ENCODE data around the gene LGMN.
"Not testable (repeated sequence)": the region's sequence is repeated elsewhere in the genome, so short reads cannot be mapped to it uniquely, and the experiment has no call there.

LGMN gene

GRCh38 chr14:92724516-92725340, 23.7 kb downstream of the LGMN start:
- TF ChIP-seq SUZ12 (IDR thresholded peaks at IDR 0.05; ENCODE audit: extremely low read depth, insufficient read depth, insufficient read length), result no peak
- TF ChIP-seq ZNF274 (IDR thresholded peaks at IDR 0.05; ENCODE audit: low read depth, low read length), result no peak
- no peak for TF ChIP-seq YY1 (IDR thresholded peaks at IDR 0.05; ENCODE audit: insufficient read depth, insufficient read length)
- Histone ChIP-seq H3K9ac (ENCODE audit: insufficient read length, low read depth) (no peak overlapping the region), H3K4me1 (ENCODE audit: insufficient read depth, insufficient read length) (peaks cover 4% of the 10 kb centered on the region)

GRCh38 chr14:92719890-92720323, 28.5 kb downstream of the LGMN start:
- no peak for DNase-seq (ENCODE audit: low read depth, low spot score)
- H3K27me3 ChIP-seq (ENCODE audit: insufficient read depth, insufficient read length), result no peaks in the 10 kb centered on the region
- no peaks in the 10 kb centered on the region for H3K4me1 ChIP-seq (ENCODE audit: insufficient read depth, insufficient read length)

More at GRCh38 chr14:92724516-92725340, 23.7 kb downstream of the LGMN start:
- peaks cover 5% of the 10 kb centered on the region for H3K36me3 ChIP-seq (ENCODE audit: insufficient read depth, insufficient read length, low read length)
- DNase-seq (ENCODE audit: low read depth, low spot score), result no peak
- H3K9me3 ChIP-seq (ENCODE audit: insufficient read depth, low read length), result no peaks in the 10 kb centered on the region
- no peaks in the 10 kb centered on the region for H3K27me3 ChIP-seq (ENCODE audit: insufficient read depth, insufficient read length)
- no peak overlapping the region for H3K4me3 ChIP-seq (ENCODE audit: insufficient read length, low read depth)

GRCh38 chr14:92719421-92719820, 29.0 kb downstream of the LGMN start:
- TF ChIP-seq YY1 (IDR thresholded peaks at IDR 0.05; ENCODE audit: insufficient read depth, insufficient read length) (no peak), ZNF274 (IDR thresholded peaks at IDR 0.05; ENCODE audit: low read depth, low read length) (no peak), SUZ12 (IDR thresholded peaks at IDR 0.05; ENCODE audit: extremely low read depth, insufficient read depth, insufficient read length) (no peak)
- Histone ChIP-seq H3K36me3 (ENCODE audit: insufficient read depth, insufficient read length, low read length) (peaks cover 18% of the 10 kb centered on the region), H3K27me3 (ENCODE audit: insufficient read depth, insufficient read length) (no peaks in the 10 kb centered on the region), H3K9ac (ENCODE audit: insufficient read length, low read depth) (no peak overlapping the region), H3K4me3 (ENCODE audit: insufficient read length, low read depth) (no peak overlapping the region), H3K4me1 (ENCODE audit: insufficient read depth, insufficient read length) (no peaks in the 10 kb centered on the region), H3K9me3 (ENCODE audit: insufficient read depth, low read length) (no peaks in the 10 kb centered on the region)
- no peak for DNase-seq (ENCODE audit: low read depth, low spot score)

More at GRCh38 chr14:92719890-92720323, 28.5 kb downstream of the LGMN start:
- Histone ChIP-seq H3K36me3 (ENCODE audit: insufficient read depth, insufficient read length, low read length) (peaks cover 18% of the 10 kb centered on the region), H3K9me3 (ENCODE audit: insufficient read depth, low read length) (no peaks in the 10 kb centered on the region), H3K4me3 (ENCODE audit: insufficient read length, low read depth) (no peak overlapping the region), H3K9ac (ENCODE audit: insufficient read length, low read depth) (no peak overlapping the region)
- TF ChIP-seq YY1 (IDR thresholded peaks at IDR 0.05; ENCODE audit: insufficient read depth, insufficient read length), result no peak
- no peak for TF ChIP-seq SUZ12 (IDR thresholded peaks at IDR 0.05; ENCODE audit: extremely low read depth, insufficient read depth, insufficient read length)
- TF ChIP-seq ZNF274 (IDR thresholded peaks at IDR 0.05; ENCODE audit: low read depth, low read length), result no peak

- no peaks in the 10 kb centered on the region for H3K4me1 ChIP-seq (ENCODE audit: insufficient read depth, insufficient read length)
- H3K36me3 ChIP-seq (ENCODE audit: insufficient read depth, insufficient read length, low read length), result peaks cover 24% of the 10 kb centered on the region
- no peak for TF ChIP-seq SUZ12 (IDR thresholded peaks at IDR 0.05; ENCODE audit: extremely low read depth, insufficient read depth, insufficient read length)
- no peak for TF ChIP-seq ZNF274 (IDR thresholded peaks at IDR 0.05; ENCODE audit: low read depth, low read length)
- no peak for TF ChIP-seq YY1 (IDR thresholded peaks at IDR 0.05; ENCODE audit: insufficient read depth, insufficient read length)
- H3K9me3 ChIP-seq (ENCODE audit: insufficient read depth, low read length), result no peaks in the 10 kb centered on the region
- H3K4me3 ChIP-seq (ENCODE audit: insufficient read length, low read depth), result no peak overlapping the region
- no peaks in the 10 kb centered on the region for H3K27me3 ChIP-seq (ENCODE audit: insufficient read depth, insufficient read length)
- no peak overlapping the region for H3K9ac ChIP-seq (ENCODE audit: insufficient read length, low read depth)
- DNase-seq (ENCODE audit: low read depth, low spot score), result no peak
Observed at GRCh38 chr14:92718664-92719063, 29.8 kb downstream of the LGMN start.

- no peaks in the 10 kb centered on the region for H3K27me3 ChIP-seq (ENCODE audit: insufficient read depth, insufficient read length)
- H3K4me3 ChIP-seq (ENCODE audit: insufficient read length, low read depth), result no peak overlapping the region
- no peaks in the 10 kb centered on the region for H3K9me3 ChIP-seq (ENCODE audit: insufficient read depth, low read length)
- TF ChIP-seq SUZ12 (IDR thresholded peaks at IDR 0.05; ENCODE audit: extremely low read depth, insufficient read depth, insufficient read length) (no peak), YY1 (IDR thresholded peaks at IDR 0.05; ENCODE audit: insufficient read depth, insufficient read length) (no peak), ZNF274 (IDR thresholded peaks at IDR 0.05; ENCODE audit: low read depth, low read length) (no peak)
- H3K9ac ChIP-seq (ENCODE audit: insufficient read length, low read depth), result no peak overlapping the region
- H3K36me3 ChIP-seq (ENCODE audit: insufficient read depth, insufficient read length, low read length), result peaks cover 28% of the 10 kb centered on the region
- no peak for DNase-seq (ENCODE audit: low read depth, low spot score)
- no peaks in the 10 kb centered on the region for H3K4me1 ChIP-seq (ENCODE audit: insufficient read depth, insufficient read length)
Observed at GRCh38 chr14:92717571-92718042, 30.8 kb downstream of the LGMN start.

- TF ChIP-seq SUZ12 (IDR thresholded peaks at IDR 0.05; ENCODE audit: extremely low read depth, insufficient read depth, insufficient read length) (no peak), ZNF274 (IDR thresholded peaks at IDR 0.05; ENCODE audit: low read depth, low read length) (no peak), YY1 (IDR thresholded peaks at IDR 0.05; ENCODE audit: insufficient read depth, insufficient read length) (no peak)
- H3K9ac ChIP-seq (ENCODE audit: insufficient read length, low read depth), result no peak overlapping the region
- H3K4me3 ChIP-seq (ENCODE audit: insufficient read length, low read depth), result no peak overlapping the region
- H3K27me3 ChIP-seq (ENCODE audit: insufficient read depth, insufficient read length), result no peaks in the 10 kb centered on the region
- no peak for DNase-seq (ENCODE audit: low read depth, low spot score)
- H3K9me3 ChIP-seq (ENCODE audit: insufficient read depth, low read length), result no peaks in the 10 kb centered on the region
- H3K36me3 ChIP-seq (ENCODE audit: insufficient read depth, insufficient read length, low read length), result peaks cover 43% of the 10 kb centered on the region
- no peaks in the 10 kb centered on the region for H3K4me1 ChIP-seq (ENCODE audit: insufficient read depth, insufficient read length)
Observed at GRCh38 chr14:92716131-92716530, 32.3 kb downstream of the LGMN start.

GRCh38 chr14:92714739-92715307, 33.6 kb downstream of the LGMN start:
- H3K36me3 ChIP-seq (ENCODE audit: insufficient read depth, insufficient read length, low read length), result peaks cover 56% of the 10 kb centered on the region
- H3K9me3 ChIP-seq (ENCODE audit: insufficient read depth, low read length); H3K4me3 ChIP-seq (ENCODE audit: insufficient read length, low read depth); H3K27me3 ChIP-seq (ENCODE audit: insufficient read depth, insufficient read length); H3K9ac ChIP-seq (ENCODE audit: insufficient read length, low read depth); H3K4me1 ChIP-seq (ENCODE audit: insufficient read depth, insufficient read length): not testable (repeated sequence)
- DNase-seq (ENCODE audit: low read depth, low spot score), result peak; percentile 32

Data from NT2/D1 (cell line).